ENCODE results near the gene MAGI2. TPM values are rescaled to one million over a fixed set of nuclear protein-coding genes. Genes with fewer than 3 reads are reported as not detected.

MAGI2 gene
- total RNA-seq, 1 experiment from 2014 or later, result 0.25 TPM

GRCh38 chr7:78636727-78637126 is 816.7 kb downstream of the MAGI2 start:
- ChIA-PET POLR2A (no interaction called here), CTCF (no interaction called here)
- no peak overlapping the region for H3K27ac Mint-ChIP-seq (ENCODE audit: unreplicated experiment)
- TF ChIP-seq CTCF (IDR thresholded peaks at IDR 0.05; ENCODE audit: insufficient read depth in 1 of 2, low read depth in 1 of 2, low read length in 1 of 2, severe bottlenecking in 1 of 2, unreplicated experiment in 1 of 2), result no peak
- DNase-seq, result no peak
- H3K27me3 ChIP-seq (replicated peaks; ENCODE audit: control insufficient read depth, insufficient read depth, low read length), result no peaks in the 10 kb centered on the region
- H3K4me1 ChIP-seq, result no peaks in the 10 kb centered on the region
- no peak overlapping the region for H3K4me3 ChIP-seq (ENCODE audit: low read depth, low read length)
- intact Hi-C loops (cut with micrococcal nuclease; ENCODE audit: unreplicated experiment), result no loop called here
- no peaks in the 10 kb centered on the region for H3K36me3 ChIP-seq (ENCODE audit: control insufficient read depth, insufficient read depth, low read length)
- H3K4me1 Mint-ChIP-seq (ENCODE audit: low read depth, unreplicated experiment), result no peaks in the 10 kb centered on the region
- no peaks in the 10 kb centered on the region for H3K9me3 Mint-ChIP-seq (ENCODE audit: unreplicated experiment)
- no peaks in the 10 kb centered on the region for H3K36me3 Mint-ChIP-seq (ENCODE audit: insufficient read depth, unreplicated experiment)
- no peak overlapping the region for H3K4me3 Mint-ChIP-seq (ENCODE audit: unreplicated experiment)
- H3K9me3 ChIP-seq, result no peaks in the 10 kb centered on the region
- no peaks in the 10 kb centered on the region for H3K27me3 Mint-ChIP-seq (ENCODE audit: insufficient read depth, unreplicated experiment)
- BruUV-seq (replicated peaks), result no TSS peak

GRCh38 chr7:78635026-78635793 is 818.3 kb downstream of the MAGI2 start:
- Histone ChIP-seq H3K4me1 (no peaks in the 10 kb centered on the region), H3K36me3 (ENCODE audit: control insufficient read depth, insufficient read depth, low read length) (no peaks in the 10 kb centered on the region), H3K27me3 (replicated peaks; ENCODE audit: control insufficient read depth, insufficient read depth, low read length) (no peaks in the 10 kb centered on the region), H3K9me3 (no peaks in the 10 kb centered on the region), H3K4me3 (ENCODE audit: low read depth, low read length) (no peak overlapping the region)
- CTCF ChIA-PET, result no interaction called here
- intact Hi-C loops (cut with micrococcal nuclease; ENCODE audit: unreplicated experiment), result no loop called here
- no peak for DNase-seq
- no TSS peak for BruUV-seq (replicated peaks)
- H3K27me3 Mint-ChIP-seq (ENCODE audit: insufficient read depth, unreplicated experiment), result peaks cover 3% of the 10 kb centered on the region
- no peaks in the 10 kb centered on the region for H3K4me1 Mint-ChIP-seq (ENCODE audit: low read depth, unreplicated experiment)
- POLR2A ChIA-PET, result no interaction called here
- no peak overlapping the region for H3K27ac Mint-ChIP-seq (ENCODE audit: unreplicated experiment)
- no peaks in the 10 kb centered on the region for H3K9me3 Mint-ChIP-seq (ENCODE audit: unreplicated experiment)
- H3K4me3 Mint-ChIP-seq (ENCODE audit: unreplicated experiment), result no peak overlapping the region
- TF ChIP-seq CTCF (IDR thresholded peaks at IDR 0.05; ENCODE audit: insufficient read depth in 1 of 2, low read depth in 1 of 2, low read length in 1 of 2, severe bottlenecking in 1 of 2, unreplicated experiment in 1 of 2), result no peak
- no peaks in the 10 kb centered on the region for H3K36me3 Mint-ChIP-seq (ENCODE audit: insufficient read depth, unreplicated experiment)

DNA sequence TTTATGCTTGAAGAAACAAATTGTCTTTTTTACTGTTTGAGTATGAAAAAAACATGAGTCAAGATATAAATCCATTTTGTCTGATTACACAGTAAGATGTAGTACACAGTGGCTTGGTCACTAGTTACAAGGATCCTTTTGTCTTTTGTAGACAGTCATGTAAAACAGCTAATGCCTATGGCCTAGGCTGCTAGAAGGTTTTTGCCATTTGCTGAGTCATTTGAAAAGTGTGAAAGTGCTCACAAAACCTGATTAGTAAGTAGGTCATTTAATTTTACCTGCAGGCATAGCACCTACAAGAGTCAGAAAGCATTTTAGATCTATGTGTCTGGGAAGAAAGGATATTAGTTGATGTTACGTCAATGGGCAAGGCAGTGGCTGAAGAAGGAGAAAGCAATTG is 819.4 kb downstream of the MAGI2 start:
- intact Hi-C loops (cut with micrococcal nuclease; ENCODE audit: unreplicated experiment), result no loop called here
- no peak for TF ChIP-seq CTCF (IDR thresholded peaks at IDR 0.05; ENCODE audit: insufficient read depth in 1 of 2, low read depth in 1 of 2, low read length in 1 of 2, severe bottlenecking in 1 of 2, unreplicated experiment in 1 of 2)
- H3K36me3 ChIP-seq (ENCODE audit: control insufficient read depth, insufficient read depth, low read length), result no peaks in the 10 kb centered on the region
- no peaks in the 10 kb centered on the region for H3K9me3 ChIP-seq
- peaks cover 3% of the 10 kb centered on the region for H3K27me3 Mint-ChIP-seq (ENCODE audit: insufficient read depth, unreplicated experiment)
- no TSS peak for BruUV-seq (replicated peaks)
- H3K27ac Mint-ChIP-seq (ENCODE audit: unreplicated experiment), result no peak overlapping the region
- H3K4me3 Mint-ChIP-seq (ENCODE audit: unreplicated experiment), result no peak overlapping the region
- H3K9me3 Mint-ChIP-seq (ENCODE audit: unreplicated experiment), result no peaks in the 10 kb centered on the region
- no peaks in the 10 kb centered on the region for H3K4me1 Mint-ChIP-seq (ENCODE audit: low read depth, unreplicated experiment)
- H3K36me3 Mint-ChIP-seq (ENCODE audit: insufficient read depth, unreplicated experiment), result no peaks in the 10 kb centered on the region
- ChIA-PET POLR2A (no interaction called here), CTCF (no interaction called here)
- H3K27me3 ChIP-seq (replicated peaks; ENCODE audit: control insufficient read depth, insufficient read depth, low read length), result no peaks in the 10 kb centered on the region
- H3K4me1 ChIP-seq, result no peaks in the 10 kb centered on the region
- no peak for DNase-seq
- H3K4me3 ChIP-seq (ENCODE audit: low read depth, low read length), result no peak overlapping the region
